Measurements from ENCODE around the gene CKAP2.
A peak's percentile ranks its signal among the peaks of the same experiment; 100 is the strongest.

Gene CKAP2

DNA sequence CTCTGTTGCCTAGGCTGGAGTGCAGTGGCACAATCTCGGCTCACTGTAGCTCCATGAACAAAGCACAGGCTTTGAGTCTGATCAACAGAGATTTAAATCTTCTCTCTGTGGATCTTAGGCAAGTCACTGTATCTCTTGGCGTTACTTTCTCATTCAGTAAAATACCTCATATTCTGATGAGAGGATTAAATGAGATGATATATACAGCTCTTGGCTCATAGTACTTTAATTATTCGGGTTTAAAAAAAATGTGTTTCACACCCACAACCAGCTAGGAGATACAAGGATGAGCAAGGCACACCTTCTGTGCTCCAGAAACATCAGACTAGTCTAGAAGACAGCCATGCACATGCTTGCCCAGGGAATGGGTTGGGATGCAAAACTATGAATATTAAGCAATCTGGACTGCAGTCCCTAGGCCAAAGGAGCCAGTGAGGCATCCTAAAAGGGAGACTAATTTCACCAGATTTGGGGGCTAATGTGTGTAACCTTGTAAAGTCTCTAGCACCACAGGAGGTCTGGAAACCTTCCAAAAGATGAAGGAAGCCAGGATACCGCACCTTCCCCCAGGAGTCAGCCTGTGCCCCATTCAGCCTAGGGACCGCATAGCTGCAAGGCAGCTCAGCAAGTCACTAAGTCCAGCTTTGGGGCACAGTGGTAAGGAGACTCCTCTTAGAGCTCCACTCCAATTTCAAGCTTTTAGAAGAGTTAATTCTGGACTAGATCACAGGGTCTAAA lies 7.3 kb upstream of the CKAP2 start:
- TF ChIP-seq, protein P1, sequence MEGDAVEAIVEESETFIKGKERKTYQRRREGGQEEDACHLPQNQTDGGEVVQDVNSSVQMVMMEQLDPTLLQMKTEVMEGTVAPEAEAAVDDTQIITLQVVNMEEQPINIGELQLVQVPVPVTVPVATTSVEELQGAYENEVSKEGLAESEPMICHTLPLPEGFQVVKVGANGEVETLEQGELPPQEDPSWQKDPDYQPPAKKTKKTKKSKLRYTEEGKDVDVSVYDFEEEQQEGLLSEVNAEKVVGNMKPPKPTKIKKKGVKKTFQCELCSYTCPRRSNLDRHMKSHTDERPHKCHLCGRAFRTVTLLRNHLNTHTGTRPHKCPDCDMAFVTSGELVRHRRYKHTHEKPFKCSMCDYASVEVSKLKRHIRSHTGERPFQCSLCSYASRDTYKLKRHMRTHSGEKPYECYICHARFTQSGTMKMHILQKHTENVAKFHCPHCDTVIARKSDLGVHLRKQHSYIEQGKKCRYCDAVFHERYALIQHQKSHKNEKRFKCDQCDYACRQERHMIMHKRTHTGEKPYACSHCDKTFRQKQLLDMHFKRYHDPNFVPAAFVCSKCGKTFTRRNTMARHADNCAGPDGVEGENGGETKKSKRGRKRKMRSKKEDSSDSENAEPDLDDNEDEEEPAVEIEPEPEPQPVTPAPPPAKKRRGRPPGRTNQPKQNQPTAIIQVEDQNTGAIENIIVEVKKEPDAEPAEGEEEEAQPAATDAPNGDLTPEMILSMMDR (IDR thresholded peaks at IDR 0.05; ENCODE audit: insufficient read depth, missing control alignments), result no peak
- DNase-seq (ENCODE audit: insufficient read length, low spot score), result no peak

DNA sequence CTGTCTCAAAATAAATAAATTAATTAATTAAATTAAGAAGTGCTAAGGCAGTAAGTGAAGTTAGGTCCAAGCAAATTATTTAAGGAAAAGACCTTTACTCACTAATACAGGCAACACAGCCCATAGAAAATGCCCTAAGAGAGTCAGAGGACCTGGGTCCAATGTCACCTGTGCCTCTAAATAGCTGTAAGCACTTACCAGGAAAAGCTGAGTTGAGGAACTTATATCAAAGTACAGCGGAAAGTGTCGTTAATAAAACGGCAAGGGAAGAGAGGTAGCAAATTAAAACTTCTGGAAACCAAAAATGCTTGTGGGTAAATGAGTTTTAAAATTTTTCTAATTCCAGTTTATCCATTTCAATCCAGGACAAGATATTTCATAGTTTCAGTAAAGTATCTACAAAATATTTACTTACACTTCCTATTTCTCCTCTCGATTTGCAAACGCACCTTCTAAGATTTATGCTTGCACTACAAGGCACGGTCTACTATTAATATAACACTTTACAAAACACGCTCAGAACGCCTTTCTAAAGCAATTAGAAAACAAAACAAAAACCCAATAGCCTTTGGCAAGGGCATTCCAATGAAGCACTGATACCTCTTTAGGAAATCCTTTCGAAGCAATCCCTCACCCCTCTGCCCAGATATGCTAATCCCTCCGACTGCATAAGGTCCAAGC lies 5.8 kb upstream of the CKAP2 start:
- TF ChIP-seq, protein P1 (IDR thresholded peaks at IDR 0.05; ENCODE audit: insufficient read depth, missing control alignments), result no peak
- FAIRE-seq (no peak), DNase-seq (ENCODE audit: insufficient read length, low spot score) (no peak)

More for the DNA sequence above, 7.3 kb upstream of the CKAP2 start:
- no peak for FAIRE-seq

DNA sequence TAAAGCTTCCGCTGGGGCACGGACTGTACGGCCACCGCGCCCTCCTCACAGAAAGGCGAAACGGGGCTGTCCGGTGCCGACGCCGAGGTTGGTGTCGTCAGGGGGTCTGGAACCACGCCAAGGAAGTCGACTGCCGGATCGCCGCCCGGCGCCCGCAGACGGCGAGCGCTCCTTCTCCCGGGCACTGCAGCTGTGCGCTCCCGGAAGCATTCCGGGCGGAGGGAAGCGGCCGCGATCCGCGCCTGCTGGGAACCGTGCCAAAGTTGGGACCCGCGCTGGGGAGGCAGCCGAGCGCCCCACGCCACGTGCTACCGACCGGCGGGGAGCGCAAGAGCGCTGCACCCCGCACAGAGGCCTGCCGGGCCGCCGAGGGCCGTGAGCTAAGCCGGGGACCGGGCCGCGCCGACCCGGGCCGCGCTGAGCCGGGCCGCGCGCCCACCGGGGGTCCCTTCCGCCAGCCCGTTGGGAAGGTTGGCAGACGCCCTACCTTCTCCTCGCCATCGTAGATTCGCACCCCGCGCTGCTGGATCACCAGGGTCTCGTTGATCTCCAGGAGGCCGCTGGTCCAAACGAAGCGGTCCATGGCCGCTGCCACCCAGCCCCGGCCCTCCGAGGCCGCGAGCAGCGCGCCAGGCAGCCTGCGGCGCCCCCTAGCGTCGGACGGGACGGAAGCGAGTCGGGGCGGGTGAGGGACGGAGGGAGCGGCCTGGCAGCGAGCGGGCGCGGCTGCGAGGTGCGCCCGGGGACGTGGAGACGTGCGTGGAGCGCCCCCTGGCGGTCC lies 5.1 kb upstream of the CKAP2 start, which contains the start of gene VPS36:
Gene VPS36, minus strand, starts transcription at position 623 of the 781 bp plus-strand sequence. Its CDS starts 40 bp downstream, at position 583.
- TF ChIP-seq, protein P1 (IDR thresholded peaks at IDR 0.05; ENCODE audit: insufficient read depth, missing control alignments), result peak; percentile 93
- FAIRE-seq (no peak), DNase-seq (ENCODE audit: insufficient read length, low spot score) (peak; percentile 56)

DNA sequence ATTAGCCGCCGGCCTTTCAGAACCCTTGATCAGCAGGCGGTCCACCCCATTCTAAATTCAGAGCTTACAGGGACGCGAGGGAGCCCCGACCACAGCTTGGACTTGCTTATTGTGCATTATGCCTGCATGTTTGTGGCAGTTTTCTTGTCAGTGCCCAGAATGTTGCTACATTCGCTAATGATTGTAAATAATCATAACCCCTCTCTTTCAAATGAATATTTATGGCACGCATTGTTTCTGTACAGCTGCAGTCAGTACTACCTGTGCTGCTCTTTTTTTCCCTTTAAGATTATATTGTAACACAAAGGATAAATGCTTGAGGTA lies 4.5 kb upstream of the CKAP2 start:
- FAIRE-seq (no peak), DNase-seq (ENCODE audit: insufficient read length, low spot score) (no peak)
- TF ChIP-seq, protein P1 (IDR thresholded peaks at IDR 0.05; ENCODE audit: insufficient read depth, missing control alignments), result no peak

DNA sequence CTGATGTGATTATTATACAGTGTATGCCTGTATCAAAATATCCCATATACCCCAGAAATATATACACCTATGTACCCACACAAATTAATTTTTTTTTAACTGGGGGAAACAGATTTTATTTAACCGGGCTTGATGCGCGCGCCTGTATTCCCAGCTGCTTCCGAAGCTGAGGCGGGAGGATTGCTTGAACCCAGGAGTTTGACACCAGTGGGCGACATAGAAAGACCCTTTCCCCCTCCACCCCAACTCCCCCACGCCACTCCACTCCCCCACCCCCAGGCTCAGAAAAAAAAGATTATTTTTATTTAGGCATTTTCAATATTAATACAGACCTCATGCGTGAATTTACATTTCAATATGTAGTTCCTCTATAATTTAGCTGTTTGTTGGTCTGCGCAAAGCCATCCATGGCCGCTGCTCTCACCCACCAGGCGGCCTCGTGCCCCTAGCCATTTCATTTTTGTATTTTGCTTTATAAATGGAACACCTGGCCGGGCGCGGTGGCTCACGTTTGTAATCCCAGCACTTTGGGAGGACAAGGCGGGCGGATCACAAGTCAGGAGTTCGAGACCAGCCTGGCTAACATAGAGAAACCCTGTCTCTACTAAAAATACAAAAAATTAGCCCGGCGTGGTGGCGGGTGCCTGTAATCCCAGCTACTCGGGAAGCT lies 4.0 kb upstream of the CKAP2 start:
- no peak for DNase-seq (ENCODE audit: insufficient read length, low spot score)
- FAIRE-seq, result no peak
- TF ChIP-seq, protein P1 (IDR thresholded peaks at IDR 0.05; ENCODE audit: insufficient read depth, missing control alignments), result no peak

DNA sequence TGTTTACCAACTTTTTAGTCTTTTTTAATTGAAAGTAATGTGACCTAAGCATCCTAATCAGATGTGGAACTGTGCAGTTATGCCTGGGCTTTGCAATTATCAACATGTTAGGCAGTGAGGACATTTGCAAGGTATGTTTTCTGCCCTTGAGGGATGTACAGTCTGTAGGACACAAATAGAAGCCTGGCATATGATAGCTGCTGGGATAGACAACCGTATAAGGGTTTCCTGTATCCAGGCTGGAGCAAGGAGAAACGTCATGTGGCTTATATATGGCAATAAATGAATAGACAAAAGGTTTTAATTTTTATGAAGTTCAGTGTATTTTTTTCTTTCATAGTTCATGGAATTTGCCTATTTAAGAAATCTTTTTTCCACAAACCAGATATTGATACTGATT lies 2.8 kb upstream of the CKAP2 start:
- no peak for DNase-seq (ENCODE audit: insufficient read length, low spot score)
- TF ChIP-seq, protein P1 (IDR thresholded peaks at IDR 0.05; ENCODE audit: insufficient read depth, missing control alignments), result no peak
- FAIRE-seq, result no peak

Measured in D721Med (cell line).